Gastroesophageal sphincter (tissue), 4 donors: ENCODE results near the gene EIF2B5. TPM values are rescaled to one million over a fixed set of nuclear protein-coding genes. Genes with fewer than 3 reads are reported as not detected.

Experiments used
- ATAC-seq: fragments of 150-250 bp; one replicate; pipeline ENCODE4 v1.9.1; 2016; ENCODE audit warnings: mild to moderate bottlenecking, moderate library complexity
- H3K27ac ChIP-seq, 4 donors: fragments of 200-600 bp; sonication (generic) in 3 of 4; 1 replicate in 3 of 4; 2 replicates in 1 of 4; pipeline ENCODE4 v1.5.1; 2016 to 2019
- H3K27me3 ChIP-seq: fragments of 200-600 bp; sonication (generic); one replicate; pipeline ENCODE4 v1.5.1; 2019
- H3K36me3 ChIP-seq, 2 donors: fragments of 200-600 bp; sonication (generic); one replicate each; pipeline ENCODE4 v1.5.1; 2019; ENCODE audit warnings: control low read depth in 1 of 2
- H3K4me1 ChIP-seq, 3 donors: fragments of 200-600 bp; sonication (generic); 1 replicate in 2 of 3; 2 replicates in 1 of 3; pipeline ENCODE4 v1.5.1; 2016 to 2019; ENCODE audit warnings: control low read depth in 2 of 3
- H3K4me3 ChIP-seq, 2 donors: fragments of 200-600 bp; sonication (generic); one replicate each; pipeline ENCODE4 v1.5.1; 2019; ENCODE audit warnings: mild to moderate bottlenecking in 1 of 2, moderate library complexity in 1 of 2
- H3K9me3 ChIP-seq, 3 donors: fragments of 200-600 bp; sonication (generic); one replicate each; pipeline ENCODE4 v1.5.1; 2017 to 2019; ENCODE audit warnings: control low read depth in 2 of 3
- CTCF ChIP-seq, 4 experiments: fragments of 200-600 bp in 2 of 4; fragments of 450-650 bp in 2 of 4; sonication (generic) in 1 of 4; IDR thresholded peaks; one replicate each; pipeline ENCODE4 v1.5.1; 2017 to 2019; ENCODE audit warnings: antibody characterized with exemption in 4 of 4, mild to moderate bottlenecking in 2 of 4, moderate library complexity in 2 of 4
- EP300 ChIP-seq: sonication (generic); formaldehyde crosslinking; IDR thresholded peaks from one replicate; pipeline ENCODE4 v1.6.1; 2017; ENCODE audit warnings: antibody characterized with exemption, mild to moderate bottlenecking
- POLR2A ChIP-seq, 2 donors: fragments of 450-650 bp; IDR thresholded peaks; one replicate each; pipeline ENCODE4 v1.6.1; 2017; ENCODE audit warnings: antibody characterized with exemption in 2 of 2, mild to moderate bottlenecking in 2 of 2, moderate library complexity in 1 of 2
- POLR2AphosphoS5 ChIP-seq: sonication (generic); formaldehyde crosslinking; IDR thresholded peaks from one replicate; pipeline ENCODE4 v1.6.1; 2017; ENCODE audit warnings: antibody characterized with exemption
- WGBS, 2 donors: methylation state at CpG; one replicate each; pipeline ENCODE4 v1.1.5; 2018; ENCODE audit warnings: low coverage in 1 of 2; 5-methylcytosine and 5-hydroxymethylcytosine counted together
- total RNA-seq, 4 donors: library from RNA; depleted of rRNA; stranded (reverse); fragments of >200 nt; gene quantifications; one replicate each; pipeline ENCODE4 v1.1.0, GENCODE V29; 2016

The EIF2B5 gene
- total RNA-seq, 4 donors from 2014 or later, result 36.2 to 49.2 (median 44.3) TPM

- 0% methylated on average over 1 to 2 of the region's 84 CpGs for WGBS, 2 donors
- ATAC-seq, result peak; percentile 95
Measured at GRCh38 chr3:184154885-184155643, 19.9 kb downstream of the EIF2B5 start, which contains the start of gene DVL3. DVL3 (plus strand) TSS chr3:184155377; CDS start chr3:184155636, 259 bp downstream.

GRCh38 chr3:184155644-184156521 lies 20.7 kb downstream of the EIF2B5 start:
- Histone ChIP-seq H3K36me3 (no peaks in the 10 kb centered on the region), H3K4me1 (peaks cover 3 to 66% (median 31%) of the 10 kb centered on the region in 3 donors), H3K4me3 (peak overlapping the region; percentile 94 to 97), H3K27me3 (no peaks in the 10 kb centered on the region), H3K9me3 (no peaks in the 10 kb centered on the region), H3K27ac (peak overlapping the region; percentile 76 to 95 (median 94))
- 0% methylated on average over 1 to 16 of the region's 47 CpGs for WGBS, 2 donors
- peak; percentile 16 for ATAC-seq
- TF ChIP-seq POLR2A (IDR thresholded peaks at IDR 0.05) (no peak), POLR2AphosphoS5 (no peak), EP300 (no peak), CTCF (IDR thresholded peaks at IDR 0.05) (no peak)

More at GRCh38 chr3:184154885-184155643, 19.9 kb downstream of the EIF2B5 start, which contains the start of gene DVL3:
- Histone ChIP-seq H3K27me3 (no peaks in the 10 kb centered on the region), H3K4me3 (peak within 1 kb of the TSS; percentile 94 to 97), H3K27ac (peak within 1 kb of the TSS; percentile 81 to 95 (median 94)), H3K9me3 (no peaks in the 10 kb centered on the region), H3K36me3 (no peaks in the 10 kb centered on the region), H3K4me1 (peaks cover 3 to 57% (median 23%) of the 10 kb centered on the region in 3 donors)
- TF ChIP-seq POLR2AphosphoS5, result no peak
- TF ChIP-seq POLR2A (IDR thresholded peaks at IDR 0.05), result peak; percentile 43 to 60
- TF ChIP-seq CTCF (IDR thresholded peaks at IDR 0.05), result no peak
- TF ChIP-seq EP300, result no peak

GRCh38 chr3:184156522-184156955 lies 21.4 kb downstream of the EIF2B5 start:
- Histone ChIP-seq H3K4me3 (peak overlapping the region; percentile 94 to 97), H3K9me3 (no peaks in the 10 kb centered on the region), H3K27me3 (no peaks in the 10 kb centered on the region), H3K36me3 (no peaks in the 10 kb centered on the region), H3K4me1 (peaks cover 3 to 72% (median 34%) of the 10 kb centered on the region in 3 donors), H3K27ac (peak overlapping the region; percentile 76 to 95 (median 94))
- TF ChIP-seq POLR2A (IDR thresholded peaks at IDR 0.05) (no peak), EP300 (no peak), POLR2AphosphoS5 (no peak), CTCF (IDR thresholded peaks at IDR 0.05) (no peak)
- ATAC-seq, result peak; percentile 42
- 0% methylated on average over 5 of the region's 6 CpGs; no CpG with 5 or more reads in 1 of the 2 donors for WGBS, 2 donors

- H3K4me3 ChIP-seq, result peak overlapping the region; percentile 94 to 97
- no peaks in the 10 kb centered on the region for H3K27me3 ChIP-seq
- H3K36me3 ChIP-seq, result no peaks in the 10 kb centered on the region
- peaks cover 3 to 79% (median 39%) of the 10 kb centered on the region in 3 donors for H3K4me1 ChIP-seq
- TF ChIP-seq POLR2AphosphoS5 (no peak), EP300 (no peak), CTCF (IDR thresholded peaks at IDR 0.05) (no peak)
- no peaks in the 10 kb centered on the region for H3K9me3 ChIP-seq
- no peak for ATAC-seq
- H3K27ac ChIP-seq, result peak overlapping the region; percentile 76 to 95 (median 94)
Measured at GRCh38 chr3:184157206-184157605, 22.0 kb downstream of the EIF2B5 start.
